HG02884 (cell line): ENCODE data around the gene DCLRE1A.
"Not testable (repeated sequence)": the region's sequence is repeated elsewhere in the genome, so short reads cannot be mapped to it uniquely, and the experiment has no call there.

ENCODE experiments used
- ATAC-seq: cut with Tn5 transposase; IDR thresholded peaks from one replicate; pipeline ENCODE4 v1.9.1; 2021; ENCODE audit warnings: mild to moderate bottlenecking, moderate library complexity; ENCODE audit not compliant: unreplicated experiment

DCLRE1A gene

GRCh38 chr10:113859261-113859660, 5.4 kb upstream of the DCLRE1A start:
- peak; percentile 42 for ATAC-seq

GRCh38 chr10:113858541-113858940, 4.7 kb upstream of the DCLRE1A start:
- no peak for ATAC-seq

- ATAC-seq = no peak
Observed at GRCh38 chr10:113857210-113857609, 3.3 kb upstream of the DCLRE1A start.

GRCh38 chr10:113856563-113856962, 2.7 kb upstream of the DCLRE1A start:
- ATAC-seq = no peak

- ATAC-seq = peak; percentile 27
Observed at GRCh38 chr10:113854761-113855588, 1.1 kb upstream of the DCLRE1A start.

DNA sequence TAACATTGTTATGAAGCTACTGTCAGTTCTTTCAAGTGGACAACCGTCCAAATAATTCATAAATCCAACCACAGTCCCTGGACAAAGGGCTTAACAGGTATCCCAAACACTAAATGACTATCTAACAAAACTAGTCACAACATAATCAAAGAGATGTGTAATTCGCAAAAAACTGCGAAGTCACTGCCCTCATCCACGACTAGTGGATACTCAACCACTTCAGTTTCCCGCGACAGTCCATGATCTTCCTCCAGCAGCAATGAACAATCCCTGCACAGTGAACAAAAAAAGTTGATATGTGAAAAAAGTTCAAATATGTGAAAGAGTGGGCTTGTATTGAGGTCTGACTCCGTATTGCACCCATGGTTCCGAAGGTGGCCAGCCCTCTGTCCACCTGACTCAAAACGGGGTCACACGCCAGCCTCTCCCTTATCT, 287 bp downstream of the DCLRE1A start:
- ATAC-seq = no peak

- ATAC-seq = no peak
Observed at GRCh38 chr10:113849946-113850345, 3.9 kb downstream of the DCLRE1A start.

GRCh38 chr10:113849140-113849803, 4.6 kb downstream of the DCLRE1A start:
- ATAC-seq = no peak

GRCh38 chr10:113846036-113846435, 7.8 kb downstream of the DCLRE1A start:
- no peak for ATAC-seq

GRCh38 chr10:113843972-113844485, 9.9 kb downstream of the DCLRE1A start:
- ATAC-seq = no peak

GRCh38 chr10:113842171-113842570, 11.7 kb downstream of the DCLRE1A start:
- no peak for ATAC-seq

- not testable (repeated sequence) for ATAC-seq
Observed at GRCh38 chr10:113828567-113828966, 25.3 kb downstream of the DCLRE1A start.

- ATAC-seq = no peak
Observed at GRCh38 chr10:113825791-113826190, 28.1 kb downstream of the DCLRE1A start.

GRCh38 chr10:113823389-113823788, 30.5 kb downstream of the DCLRE1A start:
- no peak for ATAC-seq

DNA sequence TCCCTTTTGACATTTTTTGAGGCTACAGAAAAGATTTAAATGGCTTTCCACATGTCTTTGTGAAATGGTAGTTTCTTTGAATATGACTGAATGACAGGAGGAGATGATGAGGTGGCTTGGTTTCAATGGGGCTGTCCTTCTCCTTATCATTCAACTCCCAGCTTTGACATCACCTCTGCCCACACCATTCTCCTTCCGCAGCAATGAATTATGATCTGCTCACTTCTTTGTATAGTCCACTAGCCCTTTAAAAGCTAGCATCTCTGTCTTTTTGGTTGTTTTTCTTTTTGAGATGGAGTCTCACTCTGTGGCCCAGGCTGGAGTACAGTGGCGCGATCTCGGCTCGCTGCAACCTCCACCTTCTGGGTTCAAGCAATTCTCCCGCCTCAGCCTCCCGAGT, 31.7 kb downstream of the DCLRE1A start:
- no peak for ATAC-seq

DNA sequence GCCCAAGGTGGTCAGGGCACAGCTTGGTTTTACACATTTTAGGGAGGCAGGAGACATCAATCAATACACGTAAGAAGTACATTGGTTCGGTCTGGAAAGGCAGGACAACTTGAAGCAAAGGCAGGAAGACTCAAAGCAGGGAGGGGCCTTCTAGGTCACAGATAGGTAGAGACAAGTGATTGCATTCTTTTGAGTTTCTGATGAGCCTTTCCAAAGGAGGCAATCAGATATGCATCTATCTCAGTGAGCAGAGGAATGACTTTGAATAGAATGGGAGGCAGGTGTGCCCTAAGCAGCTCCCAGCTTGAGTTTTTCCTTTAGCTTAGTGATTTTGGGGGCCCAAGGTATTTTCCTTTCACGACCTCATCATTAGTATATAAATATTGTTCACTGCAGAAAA, 32.6 kb downstream of the DCLRE1A start:
- not testable (repeated sequence) for ATAC-seq

DNA sequence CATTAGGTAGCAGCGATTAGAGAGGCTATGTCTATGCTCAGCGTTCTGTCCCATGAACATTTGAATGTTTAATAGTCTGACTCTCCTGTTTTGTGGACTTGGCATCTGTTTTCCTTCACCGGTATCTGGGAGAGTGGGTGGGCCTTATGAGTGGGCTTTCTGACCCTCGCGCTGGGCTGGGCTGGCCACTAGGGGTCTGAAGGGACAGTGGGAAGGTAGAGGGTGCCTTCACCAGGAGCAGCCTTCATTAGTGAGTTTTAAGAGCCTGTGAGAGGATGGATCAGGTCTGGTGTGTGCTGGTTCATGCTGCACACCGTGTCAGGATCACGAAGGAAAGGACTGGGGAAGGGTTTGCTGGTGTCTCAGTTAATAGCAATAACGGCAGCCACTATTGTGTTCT, 33.4 kb downstream of the DCLRE1A start:
- no peak for ATAC-seq

GRCh38 chr10:113819989-113820388, 33.9 kb downstream of the DCLRE1A start:
- ATAC-seq = no peak

DNA sequence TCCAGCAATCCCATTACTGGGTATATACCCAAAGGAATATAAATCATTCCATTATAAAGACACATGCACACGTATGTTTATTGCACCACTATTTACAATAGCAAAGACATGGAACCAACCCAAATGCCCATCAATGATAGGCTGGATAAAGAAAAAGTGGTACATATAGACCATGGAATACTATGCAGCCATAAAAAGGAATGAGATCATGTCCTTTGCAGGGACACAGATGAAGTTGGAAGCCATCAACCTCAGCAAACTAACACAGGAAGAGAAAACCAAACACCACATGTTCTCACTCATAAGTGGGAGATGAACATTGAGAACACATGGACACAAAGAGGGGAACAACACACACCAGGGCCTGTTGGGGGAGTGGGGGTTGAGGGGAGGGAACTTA, 39.2 kb downstream of the DCLRE1A start:
- not testable (repeated sequence) for ATAC-seq

GRCh38 chr10:113808168-113808567, 45.7 kb downstream of the DCLRE1A start:
- ATAC-seq = no peak

DNA sequence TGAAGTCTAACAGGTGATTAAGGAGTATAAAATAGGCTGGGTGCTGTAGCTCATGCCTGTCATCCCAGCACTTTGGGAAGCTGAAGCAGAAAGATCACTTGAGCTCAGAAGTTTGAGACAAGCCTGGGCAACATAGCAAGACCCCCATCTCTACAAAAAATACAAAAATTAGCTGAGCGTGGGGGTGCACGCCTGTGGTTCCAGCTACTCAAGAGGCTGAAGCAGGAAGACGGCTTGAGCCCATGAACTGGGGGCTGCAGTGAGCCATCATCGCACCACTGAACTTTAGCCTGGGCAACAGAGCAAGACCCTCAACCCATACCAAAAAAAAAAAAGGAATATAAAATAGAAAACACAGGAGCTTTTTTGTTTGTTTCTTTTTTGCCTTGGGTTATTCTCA, 47.4 kb downstream of the DCLRE1A start:
- no peak for ATAC-seq

DNA sequence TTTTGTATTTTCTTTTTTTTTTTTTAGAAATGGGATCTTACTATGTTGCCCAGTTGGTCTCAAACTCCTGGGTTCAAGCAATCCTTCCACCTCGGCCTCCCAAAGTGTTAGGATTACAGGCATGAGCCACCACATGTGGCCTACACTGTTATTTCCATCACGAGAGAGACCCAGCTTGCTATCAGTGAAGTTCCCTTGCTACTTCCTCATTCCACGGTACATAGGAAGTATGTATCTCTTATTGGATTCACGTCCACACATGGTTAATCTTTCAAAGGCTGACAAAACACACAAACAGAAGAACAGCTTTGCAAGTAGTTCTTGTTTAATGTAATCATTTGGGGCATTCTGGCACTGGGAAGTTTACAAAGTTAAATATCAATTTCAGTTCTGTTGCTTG, 50.9 kb downstream of the DCLRE1A start:
- no peak for ATAC-seq
